ENCODE results near the gene ZNF318.

ZNF318 gene

GRCh38 chr6:43299338-43300293 lies 69.8 kb downstream of the ZNF318 start:
- DNase-seq (ENCODE audit: low read depth), result no peak

DNA sequence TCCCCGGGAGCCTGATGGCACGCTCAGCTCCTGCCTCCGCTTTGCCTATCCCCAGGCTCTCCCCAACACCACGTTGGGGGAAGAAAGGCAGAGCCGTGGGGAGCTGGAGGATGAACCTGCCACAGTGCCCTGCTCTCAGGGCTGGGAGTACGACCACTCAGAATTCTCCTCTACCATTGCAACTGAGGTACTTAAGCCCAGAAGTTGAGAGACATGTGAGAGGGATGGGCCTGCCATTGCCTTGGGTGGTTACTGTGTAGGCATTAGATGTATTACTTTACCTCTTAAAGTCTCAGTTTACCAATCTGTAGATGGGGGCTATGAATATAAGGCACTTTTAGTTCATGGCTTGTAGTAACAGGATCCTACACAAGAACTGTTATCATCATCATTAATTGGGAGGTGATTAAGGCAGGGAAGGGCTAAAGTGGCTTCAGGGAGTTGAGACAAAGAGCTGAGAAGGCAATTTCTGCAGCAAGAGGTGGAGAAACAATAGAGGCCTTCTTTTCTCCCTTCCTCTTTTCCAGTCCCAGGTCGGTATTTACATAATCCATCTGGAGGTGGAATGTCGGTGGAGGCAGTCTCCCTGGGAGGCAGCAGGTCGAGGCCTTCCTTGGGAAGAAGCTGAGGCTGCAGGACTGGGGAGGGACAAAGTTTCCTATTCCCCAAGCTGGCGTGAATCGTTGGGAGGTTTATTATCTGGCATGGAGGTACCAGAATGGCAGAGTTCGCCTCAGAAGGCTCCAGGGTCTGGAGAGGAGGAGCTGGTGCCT lies 70.7 kb downstream of the ZNF318 start:
- no peak for DNase-seq (ENCODE audit: low read depth)

DNA sequence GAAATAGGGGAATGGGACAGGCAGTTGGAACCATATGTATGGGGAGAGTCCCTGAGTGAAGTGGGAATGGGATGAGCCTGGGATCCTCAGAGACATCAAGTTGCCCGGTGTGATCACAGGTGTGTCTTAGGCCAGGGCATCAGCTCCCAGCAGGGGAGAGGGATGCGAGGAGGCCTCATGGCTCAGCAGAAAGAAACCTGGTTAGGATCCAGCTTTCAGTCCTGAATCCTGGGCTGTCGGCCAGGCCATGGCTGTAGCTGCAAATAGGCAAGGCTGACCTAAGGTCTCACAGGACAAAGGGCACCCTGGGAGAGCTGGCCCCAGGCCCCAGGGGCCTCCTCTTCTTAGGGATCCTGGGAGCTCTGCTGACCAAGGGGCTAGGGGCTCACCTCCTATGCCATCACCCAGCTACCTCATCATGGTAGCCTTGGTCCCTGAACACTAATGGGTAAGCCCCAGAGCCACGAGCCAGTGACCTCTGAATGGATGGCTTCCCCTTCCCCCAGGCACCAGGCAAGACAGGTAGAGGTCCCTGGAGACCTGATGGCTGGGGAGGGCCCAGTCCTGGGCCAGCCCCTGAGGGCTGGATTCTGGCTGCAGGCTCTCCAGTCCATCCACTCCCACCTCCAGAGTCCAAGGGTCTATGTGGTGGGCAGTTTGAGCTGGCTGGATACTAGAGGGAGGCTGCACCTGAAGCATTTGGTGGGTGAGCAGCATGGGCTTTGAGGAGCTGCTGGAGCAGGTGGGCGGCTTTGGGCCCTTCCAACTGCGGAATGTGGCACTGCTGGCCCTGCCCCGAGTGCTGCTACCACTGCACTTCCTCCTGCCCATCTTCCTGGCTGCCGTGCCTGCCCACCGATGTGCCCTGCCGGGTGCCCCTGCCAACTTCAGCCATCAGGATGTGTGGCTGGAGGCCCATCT lies 71.5 kb downstream of the ZNF318 start, which contains the start of gene SLC22A7:
Gene SLC22A7, plus strand, starts transcription at position 617 of the 921 bp plus-strand sequence. Its CDS starts 99 bp downstream, at position 716.
- DNase-seq (ENCODE audit: low read depth), result no peak

GRCh38 chr6:43296780-43297497 lies 72.5 kb downstream of the ZNF318 start:
- no peak for DNase-seq (ENCODE audit: low read depth)

- DNase-seq (ENCODE audit: low read depth), result no peak
These were observed 74.0 kb downstream of the ZNF318 start for GRCh38 chr6:43295456-43295855.

DNA sequence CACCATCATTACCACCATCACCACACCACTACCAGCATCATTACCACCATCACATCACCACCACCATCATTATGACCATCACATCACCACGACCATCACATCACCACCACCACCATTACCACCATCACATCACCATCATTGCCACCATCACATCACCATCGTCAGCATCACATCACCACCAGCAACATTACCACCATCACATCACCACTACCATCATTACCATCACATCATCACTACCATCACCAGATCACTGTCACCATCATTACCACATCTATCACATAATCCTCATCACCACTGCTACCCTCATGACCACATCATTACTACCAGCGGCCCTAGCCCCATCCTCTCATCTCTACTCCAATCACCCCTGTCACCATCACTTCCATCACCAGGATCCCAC lies 74.9 kb downstream of the ZNF318 start:
- no peak for DNase-seq (ENCODE audit: low read depth)

- DNase-seq (ENCODE audit: low read depth), result no peak
These were observed 75.7 kb downstream of the ZNF318 start for GRCh38 chr6:43293698-43294097.

- no peak for DNase-seq (ENCODE audit: low read depth)
These were observed 76.6 kb downstream of the ZNF318 start for GRCh38 chr6:43292763-43293318.

DNA sequence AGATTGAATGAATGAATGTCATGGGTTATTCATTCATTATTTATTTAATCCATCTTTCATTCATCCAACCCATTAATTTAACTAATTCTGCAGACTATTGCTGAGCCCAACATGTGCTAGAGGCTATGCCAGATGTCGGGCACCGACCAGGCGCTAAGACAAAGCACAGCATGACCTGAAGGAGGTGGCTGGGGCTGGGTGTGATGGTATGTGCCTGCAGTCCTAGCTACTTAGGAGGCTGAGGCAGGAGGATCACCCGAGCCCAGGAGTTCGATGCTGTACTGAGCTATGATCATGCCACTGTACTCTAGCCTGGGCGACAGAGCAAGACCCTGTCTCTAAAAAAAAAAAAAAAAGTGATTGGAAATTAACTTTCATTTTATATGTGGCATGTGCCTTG lies 77.1 kb downstream of the ZNF318 start:
- DNase-seq (ENCODE audit: low read depth), result no peak

- no peak for DNase-seq (ENCODE audit: low read depth)
These were observed 77.7 kb downstream of the ZNF318 start for GRCh38 chr6:43291708-43292107.

DNA sequence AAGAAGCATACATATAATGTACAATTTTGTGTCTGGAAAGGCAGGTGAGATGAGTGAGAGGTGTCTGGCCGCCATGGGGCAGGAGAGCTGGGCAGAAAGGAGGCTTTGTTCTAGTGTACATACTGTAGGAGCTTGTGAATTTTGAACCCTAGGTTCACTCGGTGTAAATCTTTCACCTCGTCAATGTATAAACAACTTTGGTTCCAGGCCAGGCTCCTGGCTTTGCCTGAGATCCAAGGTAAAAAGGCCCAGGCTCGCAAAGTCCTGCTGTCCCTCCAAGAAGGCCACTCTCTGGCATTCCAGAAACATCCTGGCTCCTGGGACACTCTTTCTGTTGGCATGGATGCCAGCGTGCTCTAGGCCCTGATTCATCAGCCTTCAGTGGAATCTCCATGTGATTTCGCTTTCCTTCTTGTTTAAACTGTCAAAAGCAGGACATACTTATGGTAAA lies 78.5 kb downstream of the ZNF318 start:
- DNase-seq (ENCODE audit: low read depth), result no peak

DNA sequence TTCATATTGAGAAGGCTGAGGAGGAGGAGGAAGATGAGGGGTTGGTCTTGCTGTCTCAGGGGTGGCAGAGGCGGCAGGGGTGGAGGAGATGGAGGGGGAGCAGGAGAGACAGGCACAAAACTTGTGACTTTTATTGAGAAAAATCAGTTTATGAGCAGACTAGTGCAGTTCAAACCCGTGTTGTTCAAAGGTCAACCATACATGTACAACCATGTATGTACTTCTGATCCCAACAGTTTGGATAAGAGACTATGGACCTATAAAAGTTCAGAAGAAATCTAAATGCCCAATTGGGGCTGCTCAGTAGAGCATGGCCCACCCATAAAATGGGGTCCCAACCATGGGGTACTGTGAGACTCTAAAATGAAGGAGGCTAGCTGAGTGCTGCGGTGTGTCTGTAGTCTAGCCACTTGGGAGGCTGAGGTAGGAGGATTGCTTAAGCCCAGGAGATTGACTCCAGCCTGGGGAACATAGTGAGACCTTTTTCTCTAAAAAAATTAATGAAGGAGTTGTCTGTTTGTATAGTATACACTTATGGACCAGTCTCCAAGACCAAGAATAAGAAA lies 79.0 kb downstream of the ZNF318 start:
- DNase-seq (ENCODE audit: low read depth), result no peak

GRCh38 chr6:43287717-43288679 lies 81.4 kb downstream of the ZNF318 start:
- no peak for DNase-seq (ENCODE audit: low read depth)

DNA sequence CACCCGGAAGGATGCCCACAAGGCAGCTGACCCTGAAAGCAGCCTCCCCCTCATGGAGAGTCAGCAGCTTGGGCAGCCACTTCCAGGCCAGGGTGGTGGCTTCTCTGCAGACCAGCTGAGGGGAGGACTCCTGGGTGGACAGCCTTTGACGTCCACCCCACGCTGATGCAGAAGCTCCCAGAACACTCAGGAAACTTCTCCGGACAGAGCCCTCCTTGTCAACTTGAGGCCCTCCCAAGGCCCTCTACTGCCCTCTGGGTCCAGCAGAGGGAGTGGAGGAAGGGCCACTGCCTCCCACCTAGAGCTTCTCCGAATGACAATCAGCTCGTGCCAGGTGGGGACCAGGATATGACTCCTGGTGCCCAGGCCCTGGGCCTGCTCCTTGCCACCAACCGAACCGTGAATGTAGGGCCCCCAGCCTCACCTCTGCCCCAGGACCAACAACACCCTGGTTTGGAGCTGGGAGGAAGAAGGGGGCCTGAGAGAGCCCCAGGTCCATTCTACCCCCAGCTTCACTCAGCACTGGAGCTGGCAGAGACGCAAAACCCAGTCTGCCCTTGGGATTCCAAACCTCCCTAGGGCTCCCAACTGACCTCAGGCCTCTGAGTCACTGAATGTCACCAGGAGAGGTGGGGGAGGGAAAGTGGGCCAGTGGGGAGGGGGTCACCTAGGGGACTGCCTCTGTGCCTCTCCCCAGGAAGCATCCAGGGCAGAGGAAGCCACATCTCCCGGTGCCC lies 82.3 kb downstream of the ZNF318 start:
- no peak for DNase-seq (ENCODE audit: low read depth)

- no peak for DNase-seq (ENCODE audit: low read depth)
These were observed 82.9 kb downstream of the ZNF318 start for GRCh38 chr6:43286456-43286979.
